HepG2 (cell line): ENCODE measurements around the gene CISD1.

Experiments
- ATF2 ChIP-seq: sonication (generic); formaldehyde crosslinking; IDR thresholded peaks from 2 replicates; pipeline ENCODE4 v1.4.0; 2020; ENCODE audit warnings: missing genetic modification reagents
- CTCF ChIP-seq: sonication (generic); formaldehyde crosslinking; IDR thresholded peaks from 2 replicates; pipeline ENCODE4 v1.5.0; 2020; ENCODE audit warnings: mild to moderate bottlenecking, missing genetic modification reagents, moderate library complexity
- FOSL2 ChIP-seq: sonication (generic); formaldehyde crosslinking; IDR thresholded peaks from 2 replicates; pipeline ENCODE4 v1.4.0; 2020; ENCODE audit warnings: missing genetic modification reagents
- GMEB1 ChIP-seq: sonication (generic); formaldehyde crosslinking; IDR thresholded peaks from 2 replicates; pipeline ENCODE4 v1.5.1; 2020; ENCODE audit warnings: missing genetic modification reagents, mild to moderate bottlenecking, borderline replicate concordance
- JUNB ChIP-seq: sonication (generic); formaldehyde crosslinking; IDR thresholded peaks from 2 replicates; pipeline ENCODE4 v1.8.0; 2022; ENCODE audit warnings: missing genetic modification reagents, mild to moderate bottlenecking, borderline replicate concordance
- NPAS2 ChIP-seq: sonication (generic); formaldehyde crosslinking; IDR thresholded peaks from 2 replicates; pipeline ENCODE4 v1.8.0; 2022; ENCODE audit warnings: mild to moderate bottlenecking, missing genetic modification reagents, borderline replicate concordance
- NR3C1 ChIP-seq: sonication (generic); formaldehyde crosslinking; IDR thresholded peaks from 2 replicates; pipeline ENCODE4 v1.4.0; 2020; ENCODE audit warnings: missing genetic modification reagents
- SP5 ChIP-seq: IDR thresholded peaks from 2 replicates; pipeline ENCODE4 v1.6.1; 2016; ENCODE audit warnings: low read depth, borderline replicate concordance
- SRSF9 ChIP-seq: fragments of 200-400 bp; formaldehyde crosslinking; IDR thresholded peaks from 2 replicates; pipeline ENCODE4 v1.6.1; 2018; ENCODE audit warnings: borderline replicate concordance, mild to moderate bottlenecking, low read depth, low read length; ENCODE audit not compliant: insufficient read depth, poor library complexity, severe bottlenecking
- TAF1 ChIP-seq: sonication (generic); formaldehyde crosslinking; IDR thresholded peaks from 2 replicates; pipeline ENCODE4 v1.4.0; 2020; ENCODE audit warnings: missing genetic modification reagents
- ZNF138 ChIP-seq: sonication (generic); formaldehyde crosslinking; IDR thresholded peaks from 2 replicates; pipeline ENCODE4 v1.5.0; 2020; ENCODE audit warnings: mild to moderate bottlenecking, low read depth, missing genetic modification reagents
- TF ChIP-seq, protein P1 (sequence below): IDR thresholded peaks from 2 replicates; pipeline ENCODE4 v1.6.1; 2016; ENCODE audit warnings: low read depth
- TF ChIP-seq, protein P2 (sequence below): sonication (generic); formaldehyde crosslinking; IDR thresholded peaks from 2 replicates; pipeline ENCODE4 v1.8.0; 2022; ENCODE audit warnings: missing genetic modification reagents, mild to moderate bottlenecking, moderate library complexity, borderline replicate concordance
- TF ChIP-seq, protein P3 (sequence below): sonication (generic); formaldehyde crosslinking; IDR thresholded peaks from 2 replicates; pipeline ENCODE4 v1.4.0; 2020; ENCODE audit warnings: missing genetic modification reagents

DNA sequence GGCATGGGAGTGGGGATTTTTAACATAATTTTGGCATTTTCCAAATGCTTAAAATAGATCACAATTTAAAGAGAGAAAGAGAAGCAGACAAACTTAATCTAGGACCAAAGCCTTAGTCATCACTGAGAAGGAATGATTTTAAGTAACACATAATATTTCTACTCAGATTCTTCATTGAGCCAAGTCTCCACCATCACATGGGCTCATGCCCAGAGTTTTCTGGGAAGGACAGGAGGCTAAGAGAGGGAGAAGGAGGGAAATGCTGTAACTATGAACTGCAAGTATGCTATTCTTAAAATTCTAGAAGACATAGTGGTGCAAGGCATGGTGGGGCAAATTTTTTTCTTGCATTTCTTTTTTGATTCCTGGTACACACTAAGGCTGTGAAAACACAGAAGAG, 42.1 kb downstream of the CISD1 start:
- TF ChIP-seq GMEB1 (CRISPR knock-in tag) (no peak), SRSF9 (no peak), ATF2 (CRISPR knock-in tag) (no peak), CTCF (CRISPR knock-in tag) (no peak), JUNB (no peak), TAF1 (CRISPR knock-in tag) (no peak), SP5 (CRISPR knock-in tag) (no peak), NR3C1 (CRISPR knock-in tag) (no peak), ZNF138 (CRISPR knock-in tag) (no peak), FOSL2 (no peak), NPAS2 (CRISPR knock-in tag) (no peak)
- TF ChIP-seq, protein P1, sequence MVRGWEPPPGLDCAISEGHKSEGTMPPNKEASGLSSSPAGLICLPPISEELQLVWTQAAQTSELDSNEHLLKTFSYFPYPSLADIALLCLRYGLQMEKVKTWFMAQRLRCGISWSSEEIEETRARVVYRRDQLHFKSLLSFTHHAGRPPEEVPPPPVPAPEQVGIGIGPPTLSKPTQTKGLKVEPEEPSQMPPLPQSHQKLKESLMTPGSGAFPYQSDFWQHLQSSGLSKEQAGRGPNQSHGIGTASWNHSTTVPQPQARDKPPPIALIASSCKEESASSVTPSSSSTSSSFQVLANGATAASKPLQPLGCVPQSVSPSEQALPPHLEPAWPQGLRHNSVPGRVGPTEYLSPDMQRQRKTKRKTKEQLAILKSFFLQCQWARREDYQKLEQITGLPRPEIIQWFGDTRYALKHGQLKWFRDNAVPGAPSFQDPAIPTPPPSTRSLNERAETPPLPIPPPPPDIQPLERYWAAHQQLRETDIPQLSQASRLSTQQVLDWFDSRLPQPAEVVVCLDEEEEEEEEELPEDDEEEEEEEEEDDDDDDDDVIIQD (CRISPR knock-in tag), result no peak
- TF ChIP-seq, protein P2, sequence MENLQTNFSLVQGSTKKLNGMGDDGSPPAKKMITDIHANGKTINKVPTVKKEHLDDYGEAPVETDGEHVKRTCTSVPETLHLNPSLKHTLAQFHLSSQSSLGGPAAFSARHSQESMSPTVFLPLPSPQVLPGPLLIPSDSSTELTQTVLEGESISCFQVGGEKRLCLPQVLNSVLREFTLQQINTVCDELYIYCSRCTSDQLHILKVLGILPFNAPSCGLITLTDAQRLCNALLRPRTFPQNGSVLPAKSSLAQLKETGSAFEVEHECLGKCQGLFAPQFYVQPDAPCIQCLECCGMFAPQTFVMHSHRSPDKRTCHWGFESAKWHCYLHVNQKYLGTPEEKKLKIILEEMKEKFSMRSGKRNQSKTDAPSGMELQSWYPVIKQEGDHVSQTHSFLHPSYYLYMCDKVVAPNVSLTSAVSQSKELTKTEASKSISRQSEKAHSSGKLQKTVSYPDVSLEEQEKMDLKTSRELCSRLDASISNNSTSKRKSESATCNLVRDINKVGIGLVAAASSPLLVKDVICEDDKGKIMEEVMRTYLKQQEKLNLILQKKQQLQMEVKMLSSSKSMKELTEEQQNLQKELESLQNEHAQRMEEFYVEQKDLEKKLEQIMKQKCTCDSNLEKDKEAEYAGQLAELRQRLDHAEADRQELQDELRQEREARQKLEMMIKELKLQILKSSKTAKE (CRISPR knock-in tag), result no peak
- TF ChIP-seq, protein P3, sequence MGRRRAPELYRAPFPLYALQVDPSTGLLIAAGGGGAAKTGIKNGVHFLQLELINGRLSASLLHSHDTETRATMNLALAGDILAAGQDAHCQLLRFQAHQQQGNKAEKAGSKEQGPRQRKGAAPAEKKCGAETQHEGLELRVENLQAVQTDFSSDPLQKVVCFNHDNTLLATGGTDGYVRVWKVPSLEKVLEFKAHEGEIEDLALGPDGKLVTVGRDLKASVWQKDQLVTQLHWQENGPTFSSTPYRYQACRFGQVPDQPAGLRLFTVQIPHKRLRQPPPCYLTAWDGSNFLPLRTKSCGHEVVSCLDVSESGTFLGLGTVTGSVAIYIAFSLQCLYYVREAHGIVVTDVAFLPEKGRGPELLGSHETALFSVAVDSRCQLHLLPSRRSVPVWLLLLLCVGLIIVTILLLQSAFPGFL (CRISPR knock-in tag), result no peak
